Cardiac fibroblast (primary cell): ENCODE measurements around the gene KIFC3.
"Not testable (repeated sequence)": the region's sequence is repeated elsewhere in the genome, so short reads cannot be mapped to it uniquely, and the experiment has no call there.

Source experiments
- DNase-seq, 2 donors: peaks; one replicate each; pipeline versions ENCODE4 v3.0.0 to v3.0.0-alpha.2; 2010; ENCODE audit warnings: low read depth in 2 of 2
- H3K4me3 ChIP-seq, 2 donors: replicated peaks in 1 of 2; 1 replicate in 1 of 2; 2 replicates in 1 of 2; pipeline ENCODE4 v1.5.1; 2011; ENCODE audit warnings: low read depth in 2 of 2, low read length in 2 of 2, mild to moderate bottlenecking in 2 of 2, moderate library complexity in 1 of 2
- CTCF ChIP-seq: IDR thresholded peaks from one replicate; pipeline ENCODE4 v1.5.1; 2011; ENCODE audit warnings: low read depth, mild to moderate bottlenecking, low read length, inconsistent platforms

The KIFC3 gene

GRCh38 chr16:57843400-57843799 is 41.1 kb upstream of the KIFC3 start:
- no peak for DNase-seq
- H3K4me3 ChIP-seq = no peak overlapping the region
- no peak for TF ChIP-seq CTCF

- TF ChIP-seq CTCF = no peak
- H3K4me3 ChIP-seq = no peak overlapping the region
- DNase-seq = no peak
These were observed 40.3 kb upstream of the KIFC3 start for GRCh38 chr16:57842601-57843000.

- DNase-seq = no peak
- TF ChIP-seq CTCF = no peak
- H3K4me3 ChIP-seq = no peak overlapping the region
These were observed 38.5 kb upstream of the KIFC3 start for GRCh38 chr16:57840833-57841232.

- DNase-seq = no peak
- no peak overlapping the region for H3K4me3 ChIP-seq
- TF ChIP-seq CTCF = no peak
These were observed 35.9 kb upstream of the KIFC3 start for GRCh38 chr16:57838161-57838560.

GRCh38 chr16:57837305-57838125 is 35.2 kb upstream of the KIFC3 start:
- H3K4me3 ChIP-seq = no peak overlapping the region
- TF ChIP-seq CTCF = no peak
- no peak for DNase-seq

- peak in 1 of 2 donors; percentile 87 for DNase-seq
- H3K4me3 ChIP-seq = not testable (repeated sequence)
These were observed 33.1 kb upstream of the KIFC3 start for GRCh38 chr16:57835439-57835838.

- no peak for TF ChIP-seq CTCF
- DNase-seq = peak in 1 of 2 donors; percentile 80
- H3K4me3 ChIP-seq = no peak overlapping the region
These were observed 32.6 kb upstream of the KIFC3 start for GRCh38 chr16:57834936-57835335.
